HG02678 (cell line): ENCODE data around the gene ASTN2.

Experiments used
- ATAC-seq: cut with Tn5 transposase; IDR thresholded peaks from one replicate; pipeline ENCODE4 v1.9.1; 2021; ENCODE audit warnings: mild to moderate bottlenecking, moderate library complexity; ENCODE audit not compliant: unreplicated experiment

Gene ASTN2

DNA sequence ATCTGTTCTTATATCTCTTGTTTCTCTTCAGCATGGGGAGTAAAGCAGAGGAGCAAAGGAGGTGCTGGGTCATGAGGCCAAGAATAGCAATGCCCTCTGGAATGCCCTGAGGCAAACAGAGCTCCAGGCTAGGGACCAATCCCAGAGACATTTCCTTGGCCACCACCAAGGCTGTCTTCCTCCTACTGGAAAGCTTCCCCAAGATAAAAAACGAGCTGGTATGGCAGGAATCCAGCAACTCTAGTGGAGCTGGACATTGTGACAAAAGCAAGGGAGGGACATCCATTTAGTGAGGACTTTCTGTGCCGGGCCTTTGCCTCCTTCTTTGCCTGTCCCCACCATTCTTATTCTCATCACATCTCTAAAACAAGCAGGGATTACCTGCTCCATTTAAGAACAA is 161.6 kb downstream of the ASTN2 start:
- ATAC-seq = no peak

DNA sequence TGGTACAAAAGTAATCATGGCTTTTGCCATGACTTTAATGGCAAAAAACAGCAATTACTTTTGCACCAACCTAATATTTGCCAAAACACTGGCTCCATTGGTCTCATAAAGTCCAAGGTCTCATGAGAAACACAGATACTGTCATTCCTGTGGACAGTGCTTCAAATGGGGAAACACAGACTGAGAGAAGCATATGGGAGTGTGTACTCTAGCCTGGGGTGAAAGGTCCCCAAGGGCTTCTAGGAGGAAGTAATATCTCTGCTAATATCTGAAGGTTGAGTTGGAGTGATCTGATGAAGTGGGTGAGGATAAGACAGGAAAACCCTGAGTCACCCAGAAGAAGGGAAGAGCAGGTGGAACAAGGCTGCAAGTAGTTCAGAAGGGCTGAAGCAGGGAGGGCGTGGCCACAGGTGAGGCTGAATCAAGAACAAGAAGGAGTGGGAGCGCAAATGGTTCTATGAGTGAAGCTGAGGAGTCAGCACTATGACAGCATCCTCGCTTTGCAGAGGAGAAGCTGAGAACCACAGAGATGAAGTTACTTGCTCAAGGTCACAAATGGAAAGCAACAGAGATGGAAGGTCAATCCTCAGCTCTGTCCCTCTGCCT is 164.1 kb downstream of the ASTN2 start:
- no peak for ATAC-seq

DNA sequence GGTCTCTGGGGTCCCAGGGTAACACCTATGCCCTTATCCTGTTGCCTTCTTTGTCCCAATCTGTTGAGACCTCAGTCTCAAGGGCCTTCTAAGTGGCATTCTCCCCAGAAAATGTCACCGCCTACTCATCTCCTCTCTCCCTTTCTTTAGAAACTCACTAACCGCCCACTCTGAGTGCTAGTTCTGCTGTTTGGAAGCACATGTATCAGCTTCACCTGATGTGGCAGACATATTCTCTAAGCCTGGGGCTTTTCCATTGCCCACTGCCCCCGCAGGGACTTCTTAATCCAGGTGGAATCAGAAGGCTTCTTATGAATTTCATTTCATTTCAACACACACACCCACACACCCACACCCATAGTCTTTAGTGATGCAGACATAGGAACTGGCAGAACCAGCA is 165.1 kb downstream of the ASTN2 start:
- no peak for ATAC-seq

DNA sequence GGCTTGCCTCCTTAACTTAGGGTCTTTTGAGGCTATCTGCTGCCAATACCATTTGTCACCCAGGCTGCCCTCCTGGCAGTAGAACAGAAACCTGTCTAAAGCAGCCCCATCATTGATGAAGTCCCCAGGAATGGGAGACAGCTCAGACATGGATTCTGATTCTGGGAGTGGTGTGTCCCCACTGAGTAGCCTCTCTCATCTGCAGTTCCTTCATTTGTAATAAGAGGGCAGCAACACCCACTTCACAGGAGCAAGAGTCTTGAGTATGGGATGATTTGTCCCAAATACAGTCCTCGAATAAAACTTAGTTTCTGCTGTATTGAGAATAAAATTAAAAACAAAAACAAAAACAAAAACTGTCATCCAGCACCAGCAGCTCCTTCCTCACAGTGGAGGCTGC is 167.6 kb downstream of the ASTN2 start:
- ATAC-seq = no peak

DNA sequence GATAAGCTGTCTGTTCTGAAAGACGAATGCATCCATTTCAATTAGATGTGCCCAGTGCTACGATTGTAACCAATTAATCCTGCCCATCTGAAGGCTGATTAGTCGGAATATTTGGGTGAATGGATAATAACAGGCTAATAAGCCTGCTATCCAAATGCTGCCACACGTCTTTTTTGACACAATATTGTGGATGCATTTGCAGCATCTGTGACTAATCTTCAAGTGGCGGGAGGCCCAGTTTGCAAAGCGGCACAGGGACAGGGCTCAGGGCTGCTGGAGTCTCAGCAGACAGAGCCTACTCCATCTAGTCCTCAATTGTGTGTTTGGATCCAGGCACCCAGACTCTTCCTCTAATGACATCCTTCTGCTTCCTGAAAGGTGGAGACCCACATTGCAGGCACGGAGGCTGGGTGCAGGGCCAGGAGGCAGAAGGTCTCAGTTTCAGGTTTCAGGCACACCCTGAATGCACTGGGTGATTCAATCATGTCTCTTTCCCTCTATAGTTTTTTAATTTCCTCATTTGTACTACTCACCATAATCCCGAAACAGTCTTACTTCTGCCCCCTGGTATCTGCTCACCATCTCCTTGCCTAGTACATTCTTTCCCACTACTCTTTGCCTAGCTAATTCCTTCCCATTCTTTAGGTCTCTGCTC is 169.6 kb downstream of the ASTN2 start:
- no peak for ATAC-seq

DNA sequence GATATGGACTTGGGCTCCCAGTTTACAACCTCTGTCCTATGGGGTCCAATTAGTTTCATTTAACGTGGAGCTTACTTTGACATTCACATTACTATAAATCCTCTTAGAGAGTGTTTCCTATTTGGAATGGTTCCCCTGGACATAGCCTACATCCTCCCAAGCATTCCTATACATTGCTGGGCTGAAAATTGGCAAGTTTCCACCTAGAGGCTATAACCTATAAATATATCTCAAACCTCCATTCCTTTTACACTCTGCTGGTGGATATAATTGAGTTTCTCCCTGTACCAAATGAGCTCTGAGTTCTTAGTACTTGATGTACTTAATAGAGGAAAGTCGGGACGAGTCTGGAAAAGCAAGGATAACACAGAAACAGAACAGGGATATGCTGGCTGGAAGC is 172.8 kb downstream of the ASTN2 start:
- no peak for ATAC-seq

- no peak for ATAC-seq
Measured at GRCh38 chr9:117239428-117239827, 175.4 kb downstream of the ASTN2 start.

- no peak for ATAC-seq
Measured at GRCh38 chr9:117234103-117234502, 180.8 kb downstream of the ASTN2 start.

- ATAC-seq = no peak
Measured at GRCh38 chr9:117233016-117233415, 181.8 kb downstream of the ASTN2 start.

GRCh38 chr9:117232281-117232680 is 182.6 kb downstream of the ASTN2 start:
- no peak for ATAC-seq

DNA sequence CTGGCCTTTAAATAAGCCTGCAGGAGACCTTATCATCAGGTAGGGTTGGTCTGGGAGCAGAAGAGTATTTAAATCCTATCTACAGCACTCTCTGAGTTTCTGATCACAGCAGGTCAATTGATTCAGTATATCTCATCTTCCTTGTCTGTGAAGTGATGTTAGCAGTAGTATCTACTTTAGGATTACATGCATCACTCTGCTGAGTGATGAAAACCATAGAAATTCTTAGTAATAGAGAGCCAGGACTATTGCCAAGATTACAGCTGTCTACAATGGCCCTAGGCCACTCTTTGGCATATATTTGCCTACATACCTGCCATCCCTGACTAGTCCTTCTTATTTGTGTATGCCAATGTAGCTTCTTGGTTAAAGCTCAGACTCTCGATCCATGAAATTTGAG is 183.8 kb downstream of the ASTN2 start:
- no peak for ATAC-seq

DNA sequence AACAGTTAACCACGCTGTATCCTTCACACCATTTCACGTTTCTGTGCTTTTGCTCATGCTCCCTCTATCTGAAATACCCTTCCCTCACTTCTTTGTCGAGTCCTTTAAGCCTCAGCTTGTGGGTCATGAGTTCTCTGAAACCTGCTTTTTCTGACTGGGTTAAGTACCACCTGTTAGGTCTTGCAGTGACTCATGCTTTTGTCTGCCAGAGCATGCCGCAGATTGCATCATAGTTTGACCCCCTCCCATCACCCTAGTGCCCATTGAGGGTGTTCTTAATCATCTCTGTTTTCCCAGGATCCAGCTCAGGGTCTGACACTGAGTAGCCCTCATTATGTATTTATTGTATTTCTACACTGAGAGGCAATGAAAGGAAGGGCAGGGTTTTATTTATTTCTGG is 190.2 kb downstream of the ASTN2 start:
- ATAC-seq = no peak

- ATAC-seq = no peak
Measured at GRCh38 chr9:117218951-117219350, 195.9 kb downstream of the ASTN2 start.

DNA sequence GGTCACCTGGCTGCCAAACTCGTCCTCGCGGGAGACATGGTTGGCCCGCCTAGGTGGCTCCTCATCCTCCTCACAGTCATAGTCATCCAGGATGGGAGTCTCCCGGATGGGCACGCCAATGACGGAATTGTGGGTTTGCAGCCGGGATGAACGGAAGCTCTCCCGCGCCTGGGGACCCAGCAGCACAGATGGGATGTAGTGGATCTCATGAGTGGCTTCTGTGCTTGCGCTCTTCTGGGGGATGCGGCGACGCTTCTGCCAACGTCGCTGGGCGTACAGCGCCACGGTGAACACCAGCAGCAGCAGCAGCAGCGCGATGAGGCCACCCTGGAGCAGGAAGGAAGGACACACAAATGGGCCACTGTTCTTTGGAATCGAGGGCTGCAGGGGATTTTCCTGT is 200.4 kb downstream of the ASTN2 start:
- ATAC-seq = no peak

DNA sequence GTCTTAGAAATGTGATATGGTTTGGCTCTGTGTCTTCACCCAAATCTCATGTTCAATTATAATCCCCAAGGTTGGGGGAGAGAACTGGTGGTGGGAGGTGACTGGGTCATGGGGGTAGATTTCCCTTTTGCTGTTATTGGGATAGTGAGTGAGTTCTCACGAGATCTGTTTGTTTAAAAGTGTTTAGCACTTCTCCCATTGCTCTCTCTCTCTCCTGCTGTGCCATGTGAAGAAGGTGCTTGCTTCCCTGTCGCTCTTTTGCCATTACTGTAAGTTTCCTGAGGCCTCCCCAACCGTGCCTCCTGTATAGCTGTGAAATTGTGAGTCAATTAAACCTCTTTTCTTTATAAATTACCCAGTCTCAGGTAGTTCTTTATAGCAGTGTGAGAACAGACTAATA is 203.6 kb downstream of the ASTN2 start:
- no peak for ATAC-seq

GRCh38 chr9:117205806-117206205 is 209.1 kb downstream of the ASTN2 start:
- no peak for ATAC-seq

DNA sequence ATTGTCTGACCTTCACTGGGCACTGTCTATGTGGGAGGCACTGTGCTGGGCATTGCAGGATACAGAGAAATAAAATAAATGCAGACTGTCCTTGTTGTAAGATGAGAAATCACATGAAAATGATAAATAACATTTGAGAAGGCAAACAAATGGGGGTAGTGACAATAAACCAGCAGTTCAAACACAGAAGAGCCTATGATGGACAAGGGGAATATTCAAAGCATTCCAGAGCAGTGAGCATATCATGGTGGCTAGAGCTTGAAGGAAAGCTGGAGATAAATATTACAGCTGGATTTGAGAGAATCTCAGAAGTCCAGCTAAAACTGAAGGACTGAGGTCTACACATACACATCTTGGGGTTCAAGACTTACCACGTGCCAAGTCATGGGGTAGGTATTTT is 209.9 kb downstream of the ASTN2 start:
- ATAC-seq = no peak

DNA sequence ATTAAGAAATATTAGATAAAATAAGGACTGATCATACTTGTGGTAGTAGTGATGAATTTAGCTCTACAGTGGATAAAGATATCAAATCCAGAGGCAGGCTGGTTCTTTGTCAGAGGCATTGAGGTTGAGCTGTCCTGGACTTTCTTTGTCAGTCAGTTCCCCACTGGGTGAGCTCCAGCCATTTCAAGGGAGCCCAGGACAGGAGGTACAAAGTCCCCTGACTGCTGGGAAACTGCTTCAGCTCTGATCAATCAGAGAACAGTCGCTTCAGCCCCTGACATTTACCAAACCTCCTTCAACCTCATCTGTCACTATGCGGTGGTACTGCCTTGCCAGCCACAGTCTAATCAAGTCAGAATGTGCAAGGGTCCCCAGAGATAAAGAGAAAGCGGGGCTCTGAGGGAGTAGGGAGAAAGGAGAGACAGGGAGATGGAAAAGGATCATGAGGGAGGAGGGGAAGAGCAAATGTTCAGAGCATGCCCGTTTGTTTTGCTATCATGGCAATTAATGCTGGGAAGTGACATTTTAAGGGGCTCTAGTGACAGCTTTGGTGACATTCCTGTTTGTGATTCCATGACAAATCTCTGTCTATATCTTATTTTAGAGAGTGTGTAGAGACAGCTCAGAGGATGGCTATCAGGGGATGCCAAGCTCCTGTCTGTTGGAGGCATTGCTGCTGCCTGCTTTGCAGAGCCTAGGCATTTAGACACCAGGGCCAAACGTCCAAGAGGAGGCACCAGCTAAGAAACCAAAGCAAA is 223.2 kb downstream of the ASTN2 start:
- ATAC-seq = no peak

DNA sequence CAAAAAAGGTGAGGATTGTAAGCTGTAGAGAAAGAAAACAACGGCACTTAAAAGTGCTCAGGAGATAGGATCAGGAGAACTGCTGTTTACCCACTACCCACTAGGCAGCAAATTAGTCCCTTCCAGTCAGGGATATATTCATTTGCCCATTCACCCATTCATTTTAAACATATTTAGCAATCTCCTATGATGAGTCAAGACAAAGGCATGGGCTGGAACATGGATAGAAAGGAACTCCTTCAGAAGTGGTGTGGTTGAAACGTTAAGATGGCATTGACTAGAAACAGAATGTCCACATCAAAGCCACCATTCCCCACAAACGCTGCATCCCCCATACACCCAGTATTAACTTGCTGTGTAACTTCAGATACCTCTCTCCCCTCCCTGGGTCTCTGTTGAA is 225.7 kb downstream of the ASTN2 start:
- ATAC-seq = no peak

- no peak for ATAC-seq
Measured at GRCh38 chr9:117188394-117188793, 226.5 kb downstream of the ASTN2 start.

DNA sequence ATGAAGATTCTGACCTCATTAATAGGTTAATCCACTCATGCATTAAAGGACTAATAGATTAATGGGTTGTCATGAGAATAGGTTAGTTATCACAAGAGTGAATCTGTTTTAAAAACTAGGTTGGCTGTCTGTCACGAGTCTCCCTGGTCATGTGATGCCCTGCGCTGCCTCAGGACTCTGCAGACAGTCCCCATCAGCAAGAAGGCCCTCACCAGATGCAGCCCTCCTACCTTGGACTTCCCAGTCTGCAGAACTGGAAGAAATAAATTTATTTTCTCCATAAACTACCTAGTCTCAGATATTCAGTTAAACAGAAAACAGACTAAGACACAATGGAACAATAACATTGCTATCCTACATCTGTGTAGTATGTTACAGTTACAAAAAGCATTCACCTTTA is 227.4 kb downstream of the ASTN2 start:
- no peak for ATAC-seq

DNA sequence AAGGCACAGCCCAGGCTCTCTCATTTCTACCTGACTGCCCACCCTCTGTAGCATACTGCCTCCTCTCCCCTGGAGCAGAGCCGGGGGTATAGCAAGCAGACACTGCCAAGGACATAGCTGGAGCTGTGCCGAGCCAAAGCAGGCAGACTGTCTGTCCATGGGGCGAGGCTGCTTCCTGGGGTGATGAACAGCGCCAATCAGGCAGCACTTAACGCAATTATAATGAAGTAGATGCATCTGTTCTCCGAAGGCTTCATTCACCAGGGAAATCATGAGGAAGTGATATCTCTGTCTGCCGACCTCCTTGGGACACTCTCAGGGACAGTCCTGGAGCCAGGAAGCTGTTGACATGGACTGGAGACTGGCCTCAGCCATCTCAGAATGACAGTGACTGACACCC is 230.7 kb downstream of the ASTN2 start:
- no peak for ATAC-seq
